GM12878 (cell line): ENCODE results near the gene MAPKBP1.

ENCODE experiments used
- SREBF2 ChIP-seq: IDR thresholded peaks from 2 replicates; pipeline ENCODE4 v1.6.1; 2012; ENCODE audit warnings: mild to moderate bottlenecking, low read length
- TF ChIP-seq, protein P1 (sequence below): IDR thresholded peaks from 2 replicates; pipeline ENCODE4 v1.6.1; 2011; ENCODE audit warnings: low read depth, mild to moderate bottlenecking, low read length, moderate library complexity, borderline replicate concordance; ENCODE audit errors: extremely low read depth
- TF ChIP-seq, protein P2 (sequence below): IDR thresholded peaks from 2 replicates; pipeline ENCODE4 v1.6.1; 2012; ENCODE audit warnings: low read depth, low read length, improper control_type of control experiment
- TF ChIP-seq, protein P3 (sequence below), 3 experiments: IDR thresholded peaks in 2 of 3; conservative IDR thresholded peaks in 1 of 3; 2 replicates each; pipeline ENCODE4 v1.5.1; 2011; ENCODE audit warnings: low read depth in 3 of 3, low read length in 3 of 3, mild to moderate bottlenecking in 3 of 3, control low read depth in 2 of 3, moderate library complexity in 2 of 3, inconsistent platforms in 1 of 3, mixed read lengths in 1 of 3; ENCODE audit not compliant: control insufficient read depth in 2 of 3, insufficient read depth in 1 of 3; ENCODE audit errors: extremely low read depth in 1 of 3

DNA sequence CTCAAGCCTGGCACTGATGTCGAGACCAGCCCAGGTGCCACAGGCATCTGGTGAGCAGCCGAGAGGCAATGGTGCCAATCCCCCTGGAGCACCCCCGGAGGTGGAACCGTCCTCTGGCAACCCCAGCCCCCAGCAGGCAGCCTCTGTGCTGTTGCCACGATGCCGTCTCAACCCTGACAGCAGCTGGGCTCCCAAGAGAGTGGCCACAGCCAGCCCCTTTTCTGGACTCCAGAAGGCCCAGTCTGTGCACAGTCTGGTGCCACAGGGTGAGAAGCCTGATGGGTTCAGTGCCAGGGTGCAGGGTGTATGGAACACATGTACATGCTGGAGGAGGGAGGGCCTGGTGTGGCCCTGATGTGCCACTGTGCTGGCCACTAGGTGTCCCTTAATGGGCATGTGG, 48.7 kb downstream of the MAPKBP1 start:
- TF ChIP-seq, protein P1, sequence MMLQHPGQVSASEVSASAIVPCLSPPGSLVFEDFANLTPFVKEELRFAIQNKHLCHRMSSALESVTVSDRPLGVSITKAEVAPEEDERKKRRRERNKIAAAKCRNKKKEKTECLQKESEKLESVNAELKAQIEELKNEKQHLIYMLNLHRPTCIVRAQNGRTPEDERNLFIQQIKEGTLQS, result no peak
- TF ChIP-seq, protein P2, sequence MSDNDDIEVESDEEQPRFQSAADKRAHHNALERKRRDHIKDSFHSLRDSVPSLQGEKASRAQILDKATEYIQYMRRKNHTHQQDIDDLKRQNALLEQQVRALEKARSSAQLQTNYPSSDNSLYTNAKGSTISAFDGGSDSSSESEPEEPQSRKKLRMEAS, result no peak
- TF ChIP-seq, protein P3, sequence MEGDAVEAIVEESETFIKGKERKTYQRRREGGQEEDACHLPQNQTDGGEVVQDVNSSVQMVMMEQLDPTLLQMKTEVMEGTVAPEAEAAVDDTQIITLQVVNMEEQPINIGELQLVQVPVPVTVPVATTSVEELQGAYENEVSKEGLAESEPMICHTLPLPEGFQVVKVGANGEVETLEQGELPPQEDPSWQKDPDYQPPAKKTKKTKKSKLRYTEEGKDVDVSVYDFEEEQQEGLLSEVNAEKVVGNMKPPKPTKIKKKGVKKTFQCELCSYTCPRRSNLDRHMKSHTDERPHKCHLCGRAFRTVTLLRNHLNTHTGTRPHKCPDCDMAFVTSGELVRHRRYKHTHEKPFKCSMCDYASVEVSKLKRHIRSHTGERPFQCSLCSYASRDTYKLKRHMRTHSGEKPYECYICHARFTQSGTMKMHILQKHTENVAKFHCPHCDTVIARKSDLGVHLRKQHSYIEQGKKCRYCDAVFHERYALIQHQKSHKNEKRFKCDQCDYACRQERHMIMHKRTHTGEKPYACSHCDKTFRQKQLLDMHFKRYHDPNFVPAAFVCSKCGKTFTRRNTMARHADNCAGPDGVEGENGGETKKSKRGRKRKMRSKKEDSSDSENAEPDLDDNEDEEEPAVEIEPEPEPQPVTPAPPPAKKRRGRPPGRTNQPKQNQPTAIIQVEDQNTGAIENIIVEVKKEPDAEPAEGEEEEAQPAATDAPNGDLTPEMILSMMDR (IDR thresholded peaks at IDR 0.05 in 2 of 3, conservative IDR thresholded peaks at IDR 0.05 in 1 of 3; ENCODE audit: control insufficient read depth in 2 of 3, extremely low read depth in 1 of 3, insufficient read depth in 1 of 3, low read depth in 3 of 3, low read length in 3 of 3), result no peak
- no peak for TF ChIP-seq SREBF2
